HG03103 (cell line): ENCODE results near the gene HDAC10.
"Not testable (repeated sequence)": the region's sequence is repeated elsewhere in the genome, so short reads cannot be mapped to it uniquely, and the experiment has no call there.

Source experiments
- ATAC-seq: cut with Tn5 transposase; IDR thresholded peaks from one replicate; pipeline ENCODE4 v1.9.1; 2021; ENCODE audit warnings: low read depth; ENCODE audit not compliant: unreplicated experiment

The HDAC10 gene

DNA sequence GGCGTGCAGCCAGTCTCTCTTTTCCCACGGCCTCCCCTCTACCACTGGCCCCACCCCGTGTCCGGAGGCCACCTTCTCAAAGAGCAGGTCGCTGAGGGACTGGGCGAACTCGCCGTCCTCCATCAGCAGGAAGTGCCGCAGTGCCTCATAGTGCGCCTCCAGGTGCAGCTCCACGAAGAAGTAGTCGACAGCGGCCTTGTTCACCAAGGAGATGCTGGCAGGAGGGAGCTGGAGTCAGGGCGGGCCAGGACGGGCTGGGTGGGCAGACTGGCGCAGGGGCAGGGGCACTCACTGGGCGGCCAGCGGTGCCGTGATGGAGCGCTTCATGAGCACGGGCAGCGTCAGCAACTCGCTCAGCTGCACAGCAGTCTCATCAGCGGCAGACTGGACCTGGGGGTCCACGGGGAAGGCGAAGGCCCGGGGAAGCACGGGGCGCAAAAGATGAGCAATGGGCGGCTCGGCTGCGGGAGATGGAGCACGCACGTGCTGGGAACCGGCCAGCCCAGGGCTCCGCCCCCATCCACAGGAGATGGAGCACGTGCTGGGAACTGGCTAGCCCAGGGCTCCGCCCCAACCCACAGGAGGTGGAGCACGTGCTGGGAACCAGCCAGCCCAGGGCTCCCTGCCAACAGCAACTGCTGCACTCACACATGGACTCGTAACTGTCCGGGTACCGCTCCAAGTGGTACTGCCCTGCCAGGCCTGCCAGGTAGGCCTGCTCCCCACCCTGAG is 31.9 kb downstream of the HDAC10 start:
- no peak for ATAC-seq

GRCh38 chr22:50218153-50218995 is 32.7 kb downstream of the HDAC10 start:
- no peak for ATAC-seq

GRCh38 chr22:50217543-50218152 is 33.4 kb downstream of the HDAC10 start:
- no peak for ATAC-seq

DNA sequence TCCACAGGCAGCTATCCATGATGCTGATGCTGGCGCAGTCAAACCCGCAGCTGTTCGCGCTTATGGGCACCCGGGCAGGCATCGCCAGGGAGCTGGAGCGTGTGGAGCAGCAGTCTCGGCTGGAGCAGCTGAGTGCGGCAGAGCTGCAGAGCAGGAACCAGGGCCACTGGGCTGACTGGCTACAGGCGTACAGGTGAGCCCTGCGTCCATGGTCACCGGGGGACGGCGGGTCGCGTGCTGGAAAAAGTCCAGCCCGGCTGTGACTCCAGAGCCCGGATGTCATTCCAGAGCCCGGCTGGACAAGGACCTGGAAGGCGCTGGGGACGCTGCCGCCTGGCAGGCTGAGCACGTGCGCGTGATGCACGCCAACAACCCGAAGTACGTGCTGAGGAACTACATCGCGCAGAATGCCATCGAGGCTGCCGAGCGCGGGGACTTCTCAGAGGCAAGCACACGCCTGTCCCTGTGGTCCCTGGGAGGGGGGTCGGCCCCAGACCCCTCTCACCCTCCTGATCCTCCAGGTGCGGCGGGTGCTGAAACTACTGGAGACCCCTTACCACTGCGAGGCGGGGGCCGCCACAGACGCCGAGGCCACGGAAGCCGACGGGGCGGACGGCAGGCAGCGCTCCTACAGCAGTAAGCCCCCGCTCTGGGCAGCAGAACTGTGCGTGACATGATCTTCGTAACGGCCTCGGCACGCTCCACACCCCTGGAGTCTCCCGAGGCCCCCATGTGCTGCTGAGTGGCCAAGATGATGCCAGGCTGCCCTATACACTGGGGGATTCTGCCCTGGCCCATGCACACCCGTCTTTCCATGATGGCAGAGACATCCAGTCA is 34.2 kb downstream of the HDAC10 start:
- no peak for ATAC-seq

GRCh38 chr22:50216055-50216683 is 34.9 kb downstream of the HDAC10 start:
- no peak for ATAC-seq

GRCh38 chr22:50215297-50216054 is 35.6 kb downstream of the HDAC10 start:
- ATAC-seq, result no peak

- ATAC-seq, result no peak
Measured at GRCh38 chr22:50213263-50213662, 37.8 kb downstream of the HDAC10 start.

DNA sequence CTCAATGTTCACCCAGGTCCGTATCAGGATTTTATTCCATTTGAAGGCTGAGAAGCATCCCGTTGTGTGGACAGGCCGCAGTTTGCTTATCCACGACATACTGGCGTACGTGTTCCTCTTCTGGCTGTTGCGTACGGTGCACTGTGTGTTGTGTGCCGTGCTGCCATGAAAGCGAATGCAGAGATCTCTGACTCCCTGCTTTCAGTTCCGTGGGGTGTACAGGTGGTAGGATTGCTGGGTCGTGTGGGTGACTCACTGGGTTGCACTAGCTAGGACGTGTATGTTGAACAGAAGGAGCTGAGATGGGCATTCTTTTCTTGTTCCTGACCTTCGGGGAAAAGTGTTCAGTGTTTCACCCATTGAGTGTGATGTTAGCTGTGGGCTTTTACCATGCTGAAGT is 39.9 kb downstream of the HDAC10 start:
- ATAC-seq, result no peak

- ATAC-seq, result no peak
Measured at GRCh38 chr22:50210378-50211139, 40.5 kb downstream of the HDAC10 start.

GRCh38 chr22:50209893-50210292 is 41.2 kb downstream of the HDAC10 start:
- no peak for ATAC-seq

- no peak for ATAC-seq
Measured at GRCh38 chr22:50208939-50209892, 41.8 kb downstream of the HDAC10 start.

GRCh38 chr22:50208430-50208938 is 42.6 kb downstream of the HDAC10 start:
- ATAC-seq, result no peak

DNA sequence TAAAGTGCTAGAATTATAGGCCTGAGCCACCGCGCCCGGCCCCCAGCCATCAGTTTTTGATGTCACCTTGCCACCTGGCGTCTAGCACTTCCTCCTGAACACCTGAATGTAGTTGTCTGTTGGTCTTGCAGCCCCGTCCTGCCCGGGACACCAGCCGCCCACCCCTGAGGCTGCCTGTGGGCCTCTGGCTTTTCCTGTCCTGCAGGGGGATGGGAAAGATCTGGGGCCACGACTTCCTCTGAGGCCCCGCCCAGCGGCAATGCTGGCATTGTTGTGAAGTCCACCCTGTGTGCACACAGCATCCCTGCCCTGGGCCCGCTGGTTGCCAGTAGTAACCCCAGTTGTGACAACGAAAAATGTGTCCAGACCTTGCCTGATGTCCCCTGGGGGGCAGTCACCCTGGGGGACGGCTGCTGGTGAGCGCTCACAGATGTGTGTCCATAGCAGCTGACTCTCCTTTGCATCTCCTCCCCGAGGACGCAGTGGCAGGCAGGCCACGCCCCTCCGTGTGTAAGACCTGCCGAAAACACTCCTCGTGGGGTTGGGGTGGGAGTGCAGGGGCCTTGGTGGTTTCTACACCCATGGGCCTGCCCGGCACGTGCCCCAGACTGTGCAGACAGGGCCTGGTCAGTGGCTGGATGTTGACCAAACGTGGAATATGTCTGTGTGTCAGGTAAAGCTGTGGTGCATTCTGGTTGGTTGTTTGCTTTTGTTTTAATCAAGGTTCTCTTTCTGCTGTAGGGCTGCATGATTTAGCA is 43.5 kb downstream of the HDAC10 start:
- ATAC-seq, result no peak

DNA sequence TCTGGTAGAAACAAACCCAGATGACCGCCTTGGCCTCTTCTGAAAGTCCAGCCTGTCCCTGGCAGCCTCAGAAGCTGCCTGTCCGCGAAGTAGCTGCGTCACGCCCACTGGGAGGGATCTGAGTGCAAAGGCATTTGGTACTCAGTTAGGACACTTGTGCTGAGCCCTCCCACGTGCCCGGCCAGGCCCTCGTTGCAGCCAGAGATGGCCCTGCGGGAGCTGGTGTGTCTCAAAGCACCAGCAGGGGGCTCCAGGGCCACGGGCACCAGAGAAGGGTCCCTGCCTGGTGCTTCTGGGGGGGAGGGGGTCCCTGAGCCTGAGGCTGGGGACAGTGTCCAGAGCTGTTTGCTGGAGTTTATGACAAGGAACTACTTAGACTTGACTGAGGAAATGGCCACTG is 44.5 kb downstream of the HDAC10 start:
- no peak for ATAC-seq

DNA sequence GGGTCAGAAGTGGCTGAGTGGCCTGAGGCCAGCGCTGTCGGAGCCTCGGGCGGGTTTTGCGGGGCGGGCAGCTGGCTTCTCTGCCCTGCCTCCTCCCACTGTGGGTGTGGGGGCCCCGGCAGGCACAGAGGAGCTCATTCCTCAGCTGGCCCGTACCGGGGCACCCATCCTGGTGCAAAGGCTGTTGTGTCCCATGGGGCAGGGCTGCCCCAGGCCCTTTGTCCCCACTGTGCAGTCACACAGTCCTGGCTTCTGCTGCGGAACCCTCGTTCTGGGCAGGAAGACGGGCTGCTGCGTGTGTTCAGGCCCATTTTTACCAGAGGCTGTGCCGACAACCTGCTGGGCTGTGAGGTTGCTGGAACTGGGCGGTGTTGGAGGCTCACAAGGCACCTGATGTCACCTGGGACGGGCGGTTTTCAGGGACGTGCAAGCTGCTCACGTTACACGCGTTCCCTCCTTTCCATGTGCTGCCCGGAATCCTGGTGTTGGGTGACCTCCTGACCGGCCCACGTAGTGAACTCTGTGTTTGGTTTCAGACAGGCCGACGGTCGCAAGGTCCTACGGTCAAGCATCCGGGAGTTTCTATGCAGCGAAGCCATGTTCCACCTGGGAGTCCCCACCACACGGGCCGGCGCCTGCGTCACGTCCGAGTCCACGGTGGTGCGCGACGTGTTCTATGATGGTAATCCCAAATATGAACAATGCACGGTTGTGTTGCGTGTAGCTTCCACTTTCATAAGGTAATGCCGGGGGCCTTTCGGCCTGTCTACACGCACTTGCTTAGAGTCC is 45.1 kb downstream of the HDAC10 start:
- no peak for ATAC-seq

DNA sequence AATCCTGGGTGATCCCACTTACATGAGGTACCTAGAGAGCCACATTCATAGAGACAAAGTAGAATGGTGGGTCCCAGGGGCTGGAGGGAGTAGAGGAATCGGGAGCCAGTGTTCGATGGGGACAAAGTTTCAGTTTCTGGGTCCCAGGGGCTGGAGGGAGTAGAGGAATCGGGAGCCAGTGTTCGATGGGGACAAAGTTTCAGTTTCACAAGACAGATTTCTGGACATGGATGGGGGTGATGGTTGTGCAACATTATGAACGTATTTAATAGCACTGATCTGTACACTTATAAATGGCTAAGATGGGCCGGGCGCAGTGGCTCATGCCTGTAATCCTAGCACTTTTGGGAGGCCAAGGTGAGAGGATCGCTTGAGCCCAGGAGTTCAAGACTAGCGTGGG is 46.1 kb downstream of the HDAC10 start:
- not testable (repeated sequence) for ATAC-seq
